HG03342 (cell line): ENCODE results near the gene RBMY1E.
"Not testable (repeated sequence)": the region's sequence is repeated elsewhere in the genome, so short reads cannot be mapped to it uniquely, and the experiment has no call there.

ENCODE experiments used
- ATAC-seq: cut with Tn5 transposase; IDR thresholded peaks from one replicate; pipeline ENCODE4 v1.9.1; 2021; ENCODE audit warnings: mild to moderate bottlenecking, moderate library complexity; ENCODE audit not compliant: unreplicated experiment

RBMY1E gene

DNA sequence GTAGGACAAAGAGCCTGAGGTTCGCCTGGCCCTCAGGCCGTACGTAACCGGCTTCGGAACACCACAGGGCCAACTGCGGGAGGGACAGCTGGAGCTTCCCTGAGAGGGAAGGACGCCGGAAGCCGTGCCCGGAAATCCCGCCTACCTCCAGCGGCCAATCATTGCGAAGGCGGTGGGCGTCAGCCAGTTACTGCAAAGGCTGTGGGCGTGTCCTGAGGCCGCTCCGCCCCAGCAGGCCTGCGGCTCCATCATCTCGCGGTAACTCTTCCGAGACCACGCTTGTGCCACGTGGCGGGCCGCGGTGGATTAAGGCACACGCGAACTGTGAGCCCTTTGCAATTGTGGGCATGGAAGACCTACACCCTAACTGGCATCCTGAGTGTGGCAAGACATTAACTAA is at the start of gene RBMY1E:
TSS of gene RBMY1E (minus strand) at position 101 of the 400 bp plus-strand sequence. CDS start 1,978 bp downstream, outside the sequence.
- ATAC-seq = not testable (repeated sequence)

DNA sequence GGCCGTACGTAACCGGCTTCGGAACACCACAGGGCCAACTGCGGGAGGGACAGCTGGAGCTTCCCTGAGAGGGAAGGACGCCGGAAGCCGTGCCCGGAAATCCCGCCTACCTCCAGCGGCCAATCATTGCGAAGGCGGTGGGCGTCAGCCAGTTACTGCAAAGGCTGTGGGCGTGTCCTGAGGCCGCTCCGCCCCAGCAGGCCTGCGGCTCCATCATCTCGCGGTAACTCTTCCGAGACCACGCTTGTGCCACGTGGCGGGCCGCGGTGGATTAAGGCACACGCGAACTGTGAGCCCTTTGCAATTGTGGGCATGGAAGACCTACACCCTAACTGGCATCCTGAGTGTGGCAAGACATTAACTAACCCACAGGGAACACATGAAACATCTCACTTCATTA is 23.4 kb downstream of the RBMY1E start, which contains the start of gene RBMY1D:
TSS of gene RBMY1D (minus strand) at position 101 of the 400 bp plus-strand sequence. CDS start 2,013 bp downstream, outside the sequence.
- not testable (repeated sequence) for ATAC-seq

DNA sequence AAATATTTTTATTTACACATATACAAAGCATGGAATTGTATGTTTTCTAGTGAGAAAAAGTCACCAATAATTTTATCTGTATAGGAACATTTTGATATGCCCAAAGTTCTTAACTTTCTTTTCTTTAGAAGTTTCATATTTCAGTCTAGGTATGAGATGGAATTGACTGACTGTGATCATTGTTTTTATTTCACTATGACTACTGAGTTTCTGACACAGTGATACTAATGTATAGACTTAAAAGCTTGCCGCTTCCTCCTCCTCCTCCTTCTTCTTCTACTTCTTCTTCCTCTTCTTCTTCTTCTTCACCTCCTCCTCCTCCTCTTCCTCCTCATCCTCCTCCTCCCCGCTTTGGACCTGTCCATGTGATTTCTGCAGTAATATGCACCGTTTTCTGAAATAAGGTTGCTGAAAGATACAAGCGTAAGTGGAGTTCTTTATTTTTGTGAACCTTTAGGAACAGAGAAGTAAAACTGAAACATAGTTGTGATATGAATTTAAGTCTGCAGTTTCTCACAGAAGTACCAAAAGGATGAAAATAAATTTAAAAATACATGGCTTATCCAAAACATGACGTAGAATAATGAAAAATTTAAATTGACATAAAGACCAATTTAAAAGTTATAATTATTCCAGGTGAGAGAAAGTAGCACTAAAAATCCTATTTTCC is 48.3 kb downstream of the RBMY1E start:
- ATAC-seq = not testable (repeated sequence)
